Endothelial cell of umbilical vein (primary cell): ENCODE data around the gene NHS. TPM values are rescaled to one million over a fixed set of nuclear protein-coding genes. Genes with fewer than 3 reads are reported as not detected.

Experiments
- BruUV-seq: library from RNA; stranded (reverse); fragments of 400-500 nt; replicated peaks from 2 replicates; lab custom pipeline; 2021; lab: Mats Ljungman, UMichigan
- CTCF ChIA-PET: fragments of 300-600, 350-600 bp; sonication (Branson Sonifier 250); formaldehyde crosslinking; loops from one replicate; lab custom pipeline; 2021; ENCODE audit warnings: antibody characterized with exemption, inconsistent platforms; lab: Charles Lee
- POLR2A ChIA-PET: fragments of 300-600, 350-600 bp; sonication (Branson Sonifier 250); formaldehyde crosslinking; loops from one replicate; lab custom pipeline; 2021; ENCODE audit warnings: antibody characterized with exemption, inconsistent platforms; lab: Charles Lee
- DNase-seq: peaks from one replicate; pipeline ENCODE4 v3.0.0-alpha.2; 2011; ENCODE audit warnings: low read depth, low spot score
- FAIRE-seq: peaks from 2 replicates; lab custom pipeline; 2011; peaks lifted over from hg19 to GRCh38; lab: Jason Lieb, UNC
- H2AFZ ChIP-seq: 2 replicates; pipeline ENCODE4 v1.6.0; 2012; ENCODE audit warnings: low read depth, low read length, control low read depth, inconsistent platforms
- H3K27ac ChIP-seq: 2 replicates; pipeline ENCODE4 v1.5.1; 2011; ENCODE audit warnings: low read depth, mild to moderate bottlenecking, control low read depth, low read length, moderate library complexity; ENCODE audit not compliant: insufficient read depth
- H3K27me3 ChIP-seq, 2 experiments: 2 replicates each; pipeline versions ENCODE4 v1.6.0 to v1.6.1; 2011; ENCODE audit warnings: low read length in 2 of 2, mixed read lengths in 1 of 2; ENCODE audit not compliant: control insufficient read depth in 2 of 2, insufficient read depth in 2 of 2
- H3K36me3 ChIP-seq, 2 experiments: 2 replicates in 1 of 2; 3 replicates in 1 of 2; pipeline ENCODE4 v1.5.1; 2011; ENCODE audit warnings: low read length in 2 of 2, mild to moderate bottlenecking in 1 of 2, moderate library complexity in 1 of 2; ENCODE audit not compliant: control insufficient read depth in 2 of 2, insufficient read depth in 2 of 2; ENCODE audit errors: extremely low read depth in 1 of 2
- H3K4me1 ChIP-seq: 3 replicates; pipeline ENCODE4 v1.5.1; 2011; ENCODE audit warnings: mild to moderate bottlenecking, low read length; ENCODE audit not compliant: control insufficient read depth, insufficient read depth; ENCODE audit errors: extremely low read depth
- H3K4me2 ChIP-seq: 2 replicates; pipeline ENCODE4 v1.6.1; 2011; ENCODE audit warnings: low read length, control low read depth, mixed read lengths; ENCODE audit not compliant: insufficient read depth
- H3K4me3 ChIP-seq, 3 experiments: fragments of 200-600 bp in 1 of 3; sonication (generic), shearing (Covaris generic) in 1 of 3; replicated peaks in 1 of 3; 2 replicates each; pipeline ENCODE4 v1.5.1; 2011 to 2016; ENCODE audit warnings: control low read depth in 3 of 3, low read length in 3 of 3, mild to moderate bottlenecking in 2 of 3, inconsistent platforms in 1 of 3, low read depth in 1 of 3, moderate library complexity in 1 of 3; ENCODE audit not compliant: insufficient read depth in 1 of 3
- H3K79me2 ChIP-seq: 2 replicates; pipeline ENCODE4 v1.6.0; 2012; ENCODE audit warnings: low read length, inconsistent platforms; ENCODE audit not compliant: control insufficient read depth, insufficient read depth
- H3K9ac ChIP-seq: replicated peaks from 2 replicates; pipeline ENCODE3; 2011; ENCODE audit warnings: low read length, control low read depth; ENCODE audit not compliant: insufficient read depth; ENCODE audit errors: extremely low read depth
- H3K9me1 ChIP-seq: replicated peaks from 3 replicates; pipeline ENCODE4 v1.6.0; 2011; ENCODE audit warnings: mild to moderate bottlenecking, low read length; ENCODE audit not compliant: control insufficient read depth, insufficient read depth; ENCODE audit errors: extremely low read depth
- H3K9me3 ChIP-seq: replicated peaks from 2 replicates; pipeline ENCODE4 v1.5.1; 2012; ENCODE audit warnings: low read length, inconsistent platforms; ENCODE audit not compliant: control insufficient read depth, insufficient read depth
- H4K20me1 ChIP-seq: replicated peaks from 2 replicates; pipeline ENCODE3; 2011; ENCODE audit warnings: mild to moderate bottlenecking, low read length; ENCODE audit not compliant: control insufficient read depth, insufficient read depth; ENCODE audit errors: extremely low read depth
- EZH2 ChIP-seq: IDR thresholded peaks from 2 replicates; pipeline ENCODE4 v1.6.1; 2012; ENCODE audit warnings: borderline replicate concordance, low read depth, mild to moderate bottlenecking, moderate library complexity, low read length, inconsistent platforms; ENCODE audit not compliant: severe bottlenecking
- FOS ChIP-seq: IDR thresholded peaks from 2 replicates; pipeline ENCODE4 v1.6.1; 2011; ENCODE audit warnings: mild to moderate bottlenecking, low read length, moderate library complexity, borderline replicate concordance; ENCODE audit not compliant: insufficient read depth
- GATA2 ChIP-seq: IDR thresholded peaks from 2 replicates; pipeline ENCODE4 v1.7.0; 2011; ENCODE audit warnings: low read depth, mild to moderate bottlenecking, moderate library complexity, mixed read lengths, low read length; ENCODE audit not compliant: insufficient read length, insufficient read depth
- JUN ChIP-seq: IDR thresholded peaks from 2 replicates; pipeline ENCODE4 v1.6.1; 2011; ENCODE audit warnings: borderline replicate concordance, low read depth; ENCODE audit not compliant: insufficient read length, insufficient read depth
- MYC ChIP-seq: IDR thresholded peaks from one replicate; pipeline ENCODE4 v1.6.1; 2011; ENCODE audit warnings: mild to moderate bottlenecking, low read depth, low read length
- POLR2A ChIP-seq: IDR thresholded peaks from 2 replicates; pipeline ENCODE4 v1.6.1; 2012; ENCODE audit warnings: low read depth, mild to moderate bottlenecking, control low read depth, low read length
- POLR2AphosphoS5 ChIP-seq: IDR thresholded peaks from 2 replicates; pipeline ENCODE4 v1.6.1; 2012; ENCODE audit warnings: low read depth, mild to moderate bottlenecking, control low read depth, low read length, moderate library complexity; ENCODE audit not compliant: insufficient read depth
- dilution Hi-C: fragments of 300-500 bp; cut with MboI; formaldehyde crosslinking; loops from one replicate; pipeline ENCODE4 v1.15.0; 2019; ENCODE audit warnings: low sequenced_read_pairs; ENCODE audit not compliant: extremely low pct_ligation_motif_present
- intact Hi-C: fragments of 100-400 bp; cut with micrococcal nuclease; formaldehyde crosslinking; loops from one replicate; pipeline ENCODE4 v1.10.0; 2022
- polyA plus RNA-seq, 4 experiments: library from polyadenylated mRNA; depleted of rRNA in 3 of 4; stranded (reverse) in 3 of 4; unstranded in 1 of 4; fragments of >200 nt; gene quantifications; 2 replicates each; pipeline versions ENCODE4 v1.2.1 to v1.2.3, GENCODE V29; 2011 to 2012; ENCODE audit warnings: missing spikeins in 1 of 4
- total RNA-seq: library from RNA; stranded (reverse); gene quantifications from 2 replicates; pipeline ENCODE4 v1.2.3, GENCODE V29; 2021
- TF ChIP-seq, protein P1 (sequence below), 2 donors: IDR thresholded peaks; 1 replicate in 1 of 2; 2 replicates in 1 of 2; pipeline ENCODE4 v1.5.1; 2011; ENCODE audit warnings: low read length in 2 of 2, mild to moderate bottlenecking in 2 of 2, moderate library complexity in 2 of 2, control low read depth in 1 of 2, inconsistent platforms in 1 of 2, low read depth in 1 of 2; ENCODE audit not compliant: insufficient read depth in 1 of 2; ENCODE audit errors: extremely low read depth in 1 of 2
- TF ChIP-seq, protein P2 (sequence below): IDR thresholded peaks from 2 replicates; pipeline ENCODE4 v1.6.1; 2011; ENCODE audit not compliant: insufficient read depth, insufficient read length

The NHS gene
- total and polyA plus RNA-seq, 2 donors (not counting 3 experiments of a cell fraction or from before 2014, with no cell fraction given), result 0.07 to 0.46 TPM

DNA sequence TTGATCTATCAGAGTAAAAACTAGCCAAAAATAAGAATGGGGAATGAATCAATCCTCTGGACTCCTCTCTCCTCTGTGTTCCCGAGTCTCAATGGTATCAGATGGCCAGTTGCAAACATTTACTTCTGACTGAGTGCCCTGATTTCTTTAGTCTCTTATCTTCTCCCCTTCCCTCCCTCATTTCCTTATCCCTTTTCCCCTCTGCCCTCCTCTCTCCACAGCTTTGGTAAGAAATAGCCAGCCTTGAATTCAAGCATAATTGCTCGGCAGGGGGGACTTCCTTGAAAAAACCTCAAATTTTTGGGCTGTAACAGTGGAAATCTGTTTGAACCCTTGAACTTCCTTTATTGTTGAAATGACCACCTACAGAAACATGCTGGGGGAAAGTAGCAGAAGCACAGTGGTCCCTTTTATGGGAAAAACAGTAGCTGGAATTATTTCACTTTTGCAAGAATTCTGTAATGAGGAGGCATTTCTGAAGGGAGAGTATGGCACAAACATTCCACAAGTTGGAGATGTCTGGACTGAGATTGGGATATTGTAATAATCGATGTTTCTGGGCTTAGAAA lies 40.3 kb downstream of the NHS start:
- no peaks in the 10 kb centered on the region for H3K4me1 ChIP-seq
- no peak overlapping the region for H2AFZ ChIP-seq
- no peaks in the 10 kb centered on the region for H3K27me3 ChIP-seq
- no peak overlapping the region for H3K27ac ChIP-seq
- H3K9me3 ChIP-seq, result no peaks in the 10 kb centered on the region
- ChIA-PET CTCF (no interaction called here), POLR2A (no interaction called here)
- BruUV-seq, result no TSS peak
- DNase-seq (no peak), FAIRE-seq (no peak)
- no peaks in the 10 kb centered on the region for H3K36me3 ChIP-seq
- TF ChIP-seq POLR2A (no peak), MYC (no peak), GATA2 (no peak), FOS (no peak), JUN (no peak), POLR2AphosphoS5 (no peak), EZH2 (no peak)
- TF ChIP-seq, protein P1, sequence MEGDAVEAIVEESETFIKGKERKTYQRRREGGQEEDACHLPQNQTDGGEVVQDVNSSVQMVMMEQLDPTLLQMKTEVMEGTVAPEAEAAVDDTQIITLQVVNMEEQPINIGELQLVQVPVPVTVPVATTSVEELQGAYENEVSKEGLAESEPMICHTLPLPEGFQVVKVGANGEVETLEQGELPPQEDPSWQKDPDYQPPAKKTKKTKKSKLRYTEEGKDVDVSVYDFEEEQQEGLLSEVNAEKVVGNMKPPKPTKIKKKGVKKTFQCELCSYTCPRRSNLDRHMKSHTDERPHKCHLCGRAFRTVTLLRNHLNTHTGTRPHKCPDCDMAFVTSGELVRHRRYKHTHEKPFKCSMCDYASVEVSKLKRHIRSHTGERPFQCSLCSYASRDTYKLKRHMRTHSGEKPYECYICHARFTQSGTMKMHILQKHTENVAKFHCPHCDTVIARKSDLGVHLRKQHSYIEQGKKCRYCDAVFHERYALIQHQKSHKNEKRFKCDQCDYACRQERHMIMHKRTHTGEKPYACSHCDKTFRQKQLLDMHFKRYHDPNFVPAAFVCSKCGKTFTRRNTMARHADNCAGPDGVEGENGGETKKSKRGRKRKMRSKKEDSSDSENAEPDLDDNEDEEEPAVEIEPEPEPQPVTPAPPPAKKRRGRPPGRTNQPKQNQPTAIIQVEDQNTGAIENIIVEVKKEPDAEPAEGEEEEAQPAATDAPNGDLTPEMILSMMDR (IDR thresholded peaks at IDR 0.05; ENCODE audit: extremely low read depth in 1 of 2, insufficient read depth in 1 of 2, low read depth in 1 of 2, low read length in 2 of 2), result no peak
- TF ChIP-seq, protein P2, sequence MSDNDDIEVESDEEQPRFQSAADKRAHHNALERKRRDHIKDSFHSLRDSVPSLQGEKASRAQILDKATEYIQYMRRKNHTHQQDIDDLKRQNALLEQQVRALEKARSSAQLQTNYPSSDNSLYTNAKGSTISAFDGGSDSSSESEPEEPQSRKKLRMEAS, result no peak
- H3K4me2 ChIP-seq, result no peak overlapping the region
- no peaks in the 10 kb centered on the region for H3K79me2 ChIP-seq
- H3K9me1 ChIP-seq, result no peaks in the 10 kb centered on the region
- intact Hi-C loops, result no loop called here
- no peak overlapping the region for H3K9ac ChIP-seq
- H4K20me1 ChIP-seq, result no peaks in the 10 kb centered on the region
- no peak overlapping the region for H3K4me3 ChIP-seq
- dilution Hi-C loops, result no loop called here
